Chondrocyte (in vitro differentiated cells): ENCODE data around the gene PRKAG2. TPM values are rescaled to one million over a fixed set of nuclear protein-coding genes. Genes with fewer than 3 reads are reported as not detected.

ENCODE experiments used
- DNase-seq: peaks from one replicate; pipeline ENCODE4 v3.0.0; 2021; ENCODE audit warnings: mixed read lengths, low spot score
- H3K27ac Mint-ChIP-seq: one replicate; pipeline ENCODE4 v1.8.0; 2021; ENCODE audit warnings: mild to moderate bottlenecking, moderate library complexity, mixed read lengths; ENCODE audit not compliant: unreplicated experiment
- H3K27me3 Mint-ChIP-seq: 2 replicates; pipeline ENCODE4 v1.8.0; 2021; ENCODE audit warnings: low read depth, mixed read lengths
- H3K36me3 Mint-ChIP-seq: 2 replicates; pipeline ENCODE4 v1.8.0; 2021; ENCODE audit warnings: low read depth, mixed read lengths
- H3K4me1 Mint-ChIP-seq: 2 replicates; pipeline ENCODE4 v1.8.0; 2021; ENCODE audit warnings: low read depth, mild to moderate bottlenecking, mixed read lengths
- H3K4me3 Mint-ChIP-seq: one replicate; pipeline ENCODE4 v1.8.0; 2021; ENCODE audit warnings: mild to moderate bottlenecking, moderate library complexity, mixed read lengths; ENCODE audit not compliant: unreplicated experiment
- H3K9me3 Mint-ChIP-seq: 2 replicates; pipeline ENCODE4 v1.8.0; 2021; ENCODE audit warnings: low read depth, mixed read lengths
- total RNA-seq: library from RNA; stranded (reverse); gene quantifications from 3 replicates; pipeline ENCODE4 v1.2.1, GENCODE V29; 2021
- TF ChIP-seq, protein P1 (sequence below): fragments of 200-600 bp; sonication (generic); IDR thresholded peaks from 2 replicates; pipeline ENCODE4 v1.5.0; 2021; ENCODE audit warnings: antibody characterized with exemption, mild to moderate bottlenecking, moderate library complexity

The PRKAG2 gene
- total RNA-seq, 1 donor from 2014 or later, result 35.4 TPM

DNA sequence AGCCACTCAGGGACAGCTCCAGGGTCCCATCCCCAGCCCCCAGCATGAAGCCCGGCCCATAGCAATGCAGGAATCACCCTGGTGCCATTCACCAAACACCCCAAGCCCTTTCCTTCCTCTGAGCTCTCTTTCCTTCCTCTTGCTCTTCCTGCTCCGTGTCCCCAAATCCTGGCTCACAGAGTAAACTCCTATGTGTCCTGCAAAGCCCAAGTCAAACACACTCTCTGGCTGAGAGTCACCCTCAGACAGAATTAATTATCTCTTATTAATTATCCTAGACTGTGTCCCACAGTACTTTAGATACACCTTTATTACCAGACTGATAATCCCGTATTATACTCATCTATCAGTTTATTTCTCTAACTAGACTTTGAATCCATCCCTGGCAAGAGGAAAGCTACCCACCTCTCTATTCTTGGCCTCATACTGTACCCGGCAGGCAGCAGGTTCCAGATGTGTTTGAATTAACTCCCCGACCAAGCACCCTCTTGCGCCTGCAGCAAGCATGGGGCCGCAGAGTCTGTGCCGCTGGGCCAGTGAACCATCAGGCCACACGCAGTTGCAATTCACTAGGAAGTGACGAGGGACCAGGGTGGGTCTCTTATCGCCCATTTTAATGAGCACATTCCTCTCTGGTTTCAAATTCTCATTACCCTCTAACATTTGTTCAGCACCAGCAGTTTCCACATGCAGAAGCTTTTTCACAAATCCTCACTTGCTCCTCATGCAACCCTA lies 86.7 kb downstream of the PRKAG2 start:
- Mint-ChIP-seq H3K4me1 (no peaks in the 10 kb centered on the region), H3K4me3 (no peak overlapping the region), H3K27me3 (peaks cover 6% of the 10 kb centered on the region), H3K27ac (no peak overlapping the region), H3K9me3 (no peaks in the 10 kb centered on the region), H3K36me3 (no peaks in the 10 kb centered on the region)
- TF ChIP-seq, protein P1, sequence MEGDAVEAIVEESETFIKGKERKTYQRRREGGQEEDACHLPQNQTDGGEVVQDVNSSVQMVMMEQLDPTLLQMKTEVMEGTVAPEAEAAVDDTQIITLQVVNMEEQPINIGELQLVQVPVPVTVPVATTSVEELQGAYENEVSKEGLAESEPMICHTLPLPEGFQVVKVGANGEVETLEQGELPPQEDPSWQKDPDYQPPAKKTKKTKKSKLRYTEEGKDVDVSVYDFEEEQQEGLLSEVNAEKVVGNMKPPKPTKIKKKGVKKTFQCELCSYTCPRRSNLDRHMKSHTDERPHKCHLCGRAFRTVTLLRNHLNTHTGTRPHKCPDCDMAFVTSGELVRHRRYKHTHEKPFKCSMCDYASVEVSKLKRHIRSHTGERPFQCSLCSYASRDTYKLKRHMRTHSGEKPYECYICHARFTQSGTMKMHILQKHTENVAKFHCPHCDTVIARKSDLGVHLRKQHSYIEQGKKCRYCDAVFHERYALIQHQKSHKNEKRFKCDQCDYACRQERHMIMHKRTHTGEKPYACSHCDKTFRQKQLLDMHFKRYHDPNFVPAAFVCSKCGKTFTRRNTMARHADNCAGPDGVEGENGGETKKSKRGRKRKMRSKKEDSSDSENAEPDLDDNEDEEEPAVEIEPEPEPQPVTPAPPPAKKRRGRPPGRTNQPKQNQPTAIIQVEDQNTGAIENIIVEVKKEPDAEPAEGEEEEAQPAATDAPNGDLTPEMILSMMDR, result no peak
- DNase-seq, result peak; percentile 41

DNA sequence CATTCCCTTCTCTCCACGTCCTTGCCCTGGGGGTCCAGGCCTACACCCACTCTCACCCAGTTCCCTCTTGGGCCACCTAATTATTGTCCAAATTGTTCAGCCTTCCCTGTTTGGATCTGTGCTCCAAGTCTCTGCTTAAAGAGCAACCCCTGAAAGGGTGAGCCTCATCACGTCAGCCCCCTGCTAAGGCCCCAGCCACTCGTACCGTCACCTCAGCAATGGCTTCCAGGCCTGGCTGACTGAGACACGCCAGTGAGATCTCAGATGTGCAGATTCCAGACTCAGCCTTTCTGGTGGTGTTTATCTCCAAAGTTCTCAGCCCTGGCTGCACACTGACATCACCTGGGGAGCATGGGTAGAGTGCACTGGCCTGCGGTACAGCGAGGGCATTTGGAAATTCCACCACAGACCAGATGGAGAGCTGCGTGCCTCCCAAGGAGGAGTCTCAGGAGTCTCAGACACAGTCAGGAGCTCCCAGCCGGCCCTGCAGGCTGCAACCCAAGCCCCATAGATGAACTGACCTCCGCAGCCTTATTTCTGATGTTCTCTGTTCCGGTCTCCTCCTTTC lies 87.5 kb downstream of the PRKAG2 start:
- Mint-ChIP-seq H3K4me1 (no peaks in the 10 kb centered on the region), H3K27me3 (peaks cover 9% of the 10 kb centered on the region), H3K36me3 (no peaks in the 10 kb centered on the region), H3K27ac (no peak overlapping the region), H3K4me3 (no peak overlapping the region), H3K9me3 (no peaks in the 10 kb centered on the region)
- DNase-seq, result peak; percentile 47
- TF ChIP-seq, protein P1, result no peak

DNA sequence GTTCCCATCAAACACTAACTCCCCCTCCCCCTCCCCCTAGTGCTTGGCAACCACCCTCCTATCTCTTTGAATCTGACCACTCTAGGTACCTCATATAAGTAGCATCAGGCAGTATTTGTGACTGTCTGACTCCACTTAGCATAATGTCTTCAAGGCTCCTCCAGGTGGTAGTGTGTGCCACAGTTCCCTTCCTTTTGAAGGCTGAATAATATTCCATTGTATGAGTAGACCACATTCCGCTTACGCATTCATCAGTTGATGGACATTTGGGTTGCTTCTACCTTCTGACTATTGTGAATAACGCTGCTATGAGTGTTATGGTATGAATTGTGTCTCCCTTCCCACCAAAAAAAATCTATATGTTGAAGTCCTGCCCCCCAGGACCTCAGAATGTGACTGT lies 89.6 kb downstream of the PRKAG2 start:
- peaks cover 9% of the 10 kb centered on the region for H3K27me3 Mint-ChIP-seq
- H3K36me3 Mint-ChIP-seq, result no peaks in the 10 kb centered on the region
- DNase-seq, result no peak
- no peak overlapping the region for H3K27ac Mint-ChIP-seq
- H3K4me3 Mint-ChIP-seq, result no peak overlapping the region
- TF ChIP-seq, protein P1, result no peak
- H3K4me1 Mint-ChIP-seq, result peaks cover 5% of the 10 kb centered on the region
- no peaks in the 10 kb centered on the region for H3K9me3 Mint-ChIP-seq

DNA sequence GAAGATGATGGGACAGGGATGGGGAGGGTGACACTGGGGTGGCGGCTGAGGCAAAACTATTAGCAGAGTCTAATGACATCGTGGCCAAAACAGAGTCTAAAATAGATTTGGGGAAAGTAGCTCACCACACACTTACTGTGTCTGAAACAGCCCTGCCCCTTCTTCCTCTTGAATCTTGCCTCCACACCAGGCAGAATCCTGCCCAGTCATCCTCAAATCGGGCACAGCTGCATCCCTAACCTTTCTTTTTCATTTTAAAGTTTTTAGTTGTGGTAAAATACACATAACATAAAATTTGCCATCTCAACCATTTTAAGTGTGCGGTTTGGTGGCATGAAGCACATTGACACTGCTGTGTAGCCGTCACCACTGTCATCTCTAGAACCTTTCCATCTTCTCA lies 90.0 kb downstream of the PRKAG2 start:
- H3K9me3 Mint-ChIP-seq, result no peaks in the 10 kb centered on the region
- H3K4me1 Mint-ChIP-seq, result peaks cover 5% of the 10 kb centered on the region
- H3K27me3 Mint-ChIP-seq, result peaks cover 9% of the 10 kb centered on the region
- no peak overlapping the region for H3K4me3 Mint-ChIP-seq
- H3K36me3 Mint-ChIP-seq, result no peaks in the 10 kb centered on the region
- DNase-seq, result no peak
- TF ChIP-seq, protein P1, result no peak
- no peak overlapping the region for H3K27ac Mint-ChIP-seq

GRCh38 chr7:151786241-151786640 lies 90.7 kb downstream of the PRKAG2 start:
- Mint-ChIP-seq H3K4me3 (no peak overlapping the region), H3K27ac (no peak overlapping the region), H3K27me3 (peaks cover 9% of the 10 kb centered on the region), H3K9me3 (no peaks in the 10 kb centered on the region), H3K36me3 (no peaks in the 10 kb centered on the region), H3K4me1 (peaks cover 5% of the 10 kb centered on the region)
- TF ChIP-seq, protein P1, result no peak
- DNase-seq, result peak; percentile 84
